Skeletal muscle satellite cell (primary cell): ENCODE results near the gene CPNE9.

ENCODE experiments used
- H3K27me3 ChIP-seq: 2 replicates; pipeline ENCODE4 v1.7.0; 2013; ENCODE audit warnings: low read length; ENCODE audit not compliant: control insufficient read depth, insufficient read depth
- H3K36me3 ChIP-seq: 2 replicates; pipeline ENCODE4 v1.7.0; 2013; ENCODE audit warnings: mild to moderate bottlenecking, control low read depth, low read length; ENCODE audit not compliant: insufficient read depth
- H3K4me1 ChIP-seq: 2 replicates; pipeline ENCODE4 v1.7.0; 2013; ENCODE audit warnings: low read length; ENCODE audit not compliant: control insufficient read depth, insufficient read depth
- H3K4me2 ChIP-seq: 2 replicates; pipeline ENCODE4 v1.7.0; 2013; ENCODE audit warnings: mild to moderate bottlenecking, low read length
- H3K4me3 ChIP-seq: 2 replicates; pipeline ENCODE4 v1.7.0; 2013; ENCODE audit warnings: low read length
- H3K9ac ChIP-seq: 2 replicates; pipeline ENCODE4 v1.7.0; 2013; ENCODE audit warnings: mild to moderate bottlenecking, low read depth, low read length, moderate library complexity
- H3K9me3 ChIP-seq: replicated peaks from 2 replicates; pipeline ENCODE4 v1.7.0; 2013; ENCODE audit warnings: mild to moderate bottlenecking, control low read depth, low read length

The CPNE9 gene

DNA sequence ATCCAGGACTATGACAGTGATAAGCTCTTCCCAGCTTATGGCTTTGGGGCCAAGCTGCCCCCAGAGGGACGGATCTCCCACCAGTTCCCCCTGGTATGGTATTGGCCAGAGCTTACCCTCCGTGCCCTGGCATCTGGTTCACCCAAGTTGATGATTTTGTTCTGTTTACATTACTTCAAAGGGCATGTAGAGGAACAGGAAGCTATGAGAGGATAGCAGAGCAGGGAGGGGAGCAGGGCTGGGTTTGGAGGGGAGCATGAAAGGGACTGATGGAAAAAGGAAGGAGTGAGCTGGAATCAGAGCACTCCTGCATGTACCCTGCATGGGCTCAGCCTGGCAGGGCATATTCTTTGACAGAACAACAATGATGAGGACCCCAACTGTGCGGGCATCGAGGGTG, 14.5 kb downstream of the CPNE9 start:
- Histone ChIP-seq H3K36me3 (no peaks in the 10 kb centered on the region), H3K4me2 (no peak overlapping the region), H3K27me3 (peaks cover 32% of the 10 kb centered on the region), H3K4me1 (peaks cover 4% of the 10 kb centered on the region), H3K9me3 (no peaks in the 10 kb centered on the region), H3K9ac (no peak overlapping the region), H3K4me3 (no peak overlapping the region)

DNA sequence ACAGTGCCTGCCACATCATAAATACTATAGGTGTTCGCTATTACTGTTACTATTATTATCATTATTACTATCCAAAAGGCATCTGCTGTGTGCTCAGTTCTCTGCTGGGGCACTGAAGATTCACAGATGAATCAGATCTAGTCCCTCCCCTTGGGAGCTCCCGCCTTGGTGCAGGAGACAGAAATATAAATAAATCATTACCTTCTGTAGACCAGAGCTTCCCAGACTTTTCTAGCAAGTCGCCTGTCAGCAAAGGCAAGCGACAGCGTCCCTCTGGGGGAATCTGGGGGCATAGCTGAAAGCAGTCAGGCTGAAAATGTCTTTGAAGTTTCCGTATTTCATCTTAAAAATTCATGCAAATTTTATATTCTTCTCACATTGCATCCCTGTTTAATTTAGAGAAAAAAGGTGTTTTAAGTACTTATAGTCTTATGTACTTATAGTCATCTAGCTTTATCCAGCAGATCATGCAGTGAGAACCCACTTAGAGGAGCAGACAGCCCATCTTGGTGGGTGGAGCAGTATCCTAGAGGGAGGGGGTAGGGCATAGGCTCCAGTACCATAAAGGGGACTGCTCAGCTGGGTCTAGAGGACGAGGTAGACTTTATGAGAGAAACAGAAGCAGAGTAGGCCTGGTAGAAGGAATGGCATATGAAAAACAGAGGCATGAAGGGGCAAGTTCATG, 17.5 kb downstream of the CPNE9 start:
- Histone ChIP-seq H3K4me3 (no peak overlapping the region), H3K4me1 (peaks cover 1% of the 10 kb centered on the region), H3K27me3 (peaks cover 31% of the 10 kb centered on the region)

DNA sequence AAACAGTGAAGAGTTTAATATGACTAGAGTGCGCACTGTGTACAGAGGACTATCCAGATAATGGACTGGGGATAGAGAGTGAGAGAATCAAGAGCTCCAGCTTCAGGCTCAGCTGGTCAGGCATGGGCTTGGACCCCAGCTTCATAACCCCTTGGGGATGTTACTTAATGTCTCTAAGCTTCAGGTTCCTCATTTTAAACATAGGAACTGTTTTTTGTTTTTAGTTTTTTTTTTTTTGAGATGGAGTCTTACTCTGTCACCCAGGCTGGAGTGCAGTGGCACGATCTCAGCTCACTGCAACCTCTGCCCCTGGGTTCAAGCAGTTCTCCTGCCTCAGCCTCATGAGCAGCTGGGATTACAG, 18.0 kb downstream of the CPNE9 start:
- Histone ChIP-seq H3K4me3 (no peak overlapping the region), H3K9me3 (no peaks in the 10 kb centered on the region)

More for the DNA sequence above, 17.5 kb downstream of the CPNE9 start:
- no peaks in the 10 kb centered on the region for H3K36me3 ChIP-seq
- no peaks in the 10 kb centered on the region for H3K9me3 ChIP-seq
- no peak overlapping the region for H3K9ac ChIP-seq
- H3K4me2 ChIP-seq = no peak overlapping the region

GRCh38 chr3:9725775-9726515, 22.3 kb downstream of the CPNE9 start:
- no peak overlapping the region for H3K4me3 ChIP-seq
- peaks cover 15% of the 10 kb centered on the region for H3K27me3 ChIP-seq
- no peak overlapping the region for H3K4me2 ChIP-seq
- H3K9ac ChIP-seq = no peak overlapping the region
- peaks cover 12% of the 10 kb centered on the region for H3K4me1 ChIP-seq
- no peaks in the 10 kb centered on the region for H3K9me3 ChIP-seq
- no peaks in the 10 kb centered on the region for H3K36me3 ChIP-seq

More for the DNA sequence above, 18.0 kb downstream of the CPNE9 start:
- Histone ChIP-seq H3K27me3 (peaks cover 31% of the 10 kb centered on the region), H3K36me3 (no peaks in the 10 kb centered on the region), H3K4me2 (no peak overlapping the region), H3K4me1 (no peaks in the 10 kb centered on the region), H3K9ac (no peak overlapping the region)

DNA sequence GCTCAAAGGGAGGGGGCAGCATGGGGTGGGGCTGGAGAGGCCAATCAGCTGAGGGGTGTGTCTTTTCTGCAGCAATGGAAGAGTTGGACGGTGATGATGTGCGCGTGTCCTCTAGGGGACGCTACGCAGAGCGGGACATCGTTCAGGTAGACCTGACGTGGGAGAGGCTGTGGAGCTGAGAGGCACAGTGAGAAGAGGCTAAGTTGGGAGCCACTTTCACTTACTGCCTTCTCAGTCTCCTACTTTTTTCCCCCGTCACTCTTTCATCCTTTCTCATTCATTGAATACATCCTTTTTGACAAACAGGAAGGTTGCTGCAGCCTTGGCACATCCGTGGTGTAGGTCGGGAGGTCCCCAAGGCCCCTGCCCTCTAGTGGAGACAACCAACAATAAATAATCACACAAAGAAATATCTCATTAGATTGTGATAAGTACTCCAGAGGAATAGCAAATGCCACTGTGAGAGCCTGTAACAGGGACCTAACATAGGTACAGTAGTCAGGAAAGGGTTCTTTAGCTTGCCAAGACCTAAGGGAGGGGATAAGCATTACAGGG, 23.5 kb downstream of the CPNE9 start:
- Histone ChIP-seq H3K4me1 (peaks cover 12% of the 10 kb centered on the region), H3K4me3 (no peak overlapping the region), H3K9me3 (no peaks in the 10 kb centered on the region), H3K27me3 (peaks cover 8% of the 10 kb centered on the region), H3K4me2 (no peak overlapping the region), H3K9ac (no peak overlapping the region), H3K36me3 (no peaks in the 10 kb centered on the region)

- Histone ChIP-seq H3K4me3 (no peak overlapping the region), H3K9me3 (no peaks in the 10 kb centered on the region), H3K36me3 (no peaks in the 10 kb centered on the region), H3K4me1 (peaks cover 16% of the 10 kb centered on the region), H3K9ac (no peak overlapping the region), H3K27me3 (peaks cover 2% of the 10 kb centered on the region), H3K4me2 (no peak overlapping the region)
These were observed 24.1 kb downstream of the CPNE9 start for GRCh38 chr3:9727743-9728142.

- H3K36me3 ChIP-seq = peaks cover 6% of the 10 kb centered on the region
- no peaks in the 10 kb centered on the region for H3K9me3 ChIP-seq
- H3K27me3 ChIP-seq = no peaks in the 10 kb centered on the region
- H3K9ac ChIP-seq = no peak overlapping the region
- peaks cover 26% of the 10 kb centered on the region for H3K4me1 ChIP-seq
- H3K4me3 ChIP-seq = no peak overlapping the region
- no peak overlapping the region for H3K4me2 ChIP-seq
These were observed 25.8 kb downstream of the CPNE9 start for GRCh38 chr3:9729419-9729818.

DNA sequence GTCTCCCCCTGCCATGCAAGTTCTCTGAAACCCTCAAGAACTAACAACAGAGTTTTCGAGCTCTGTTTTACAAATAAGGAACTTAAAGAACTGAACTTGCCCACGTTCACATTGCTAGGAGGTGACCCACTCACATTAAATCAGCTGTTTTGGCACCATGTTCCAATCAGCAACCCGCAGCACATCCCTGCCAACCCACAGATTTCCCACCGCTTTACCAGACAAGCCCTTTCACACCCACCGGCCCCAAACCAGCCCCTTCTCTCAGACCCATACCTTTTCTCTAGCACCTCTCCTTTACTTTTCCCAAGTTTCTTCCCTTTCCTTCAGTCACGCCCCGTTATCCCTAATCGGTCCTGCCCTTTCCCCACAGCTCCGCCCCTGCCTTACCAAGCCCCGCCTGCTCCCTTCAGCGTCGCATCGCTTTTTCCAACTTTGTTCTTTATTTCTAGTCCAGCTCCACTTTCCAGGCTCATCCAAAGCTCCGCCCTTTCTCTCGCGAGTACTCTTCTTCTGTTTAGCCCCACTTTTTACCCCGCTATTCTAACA, 27.1 kb downstream of the CPNE9 start:
- Histone ChIP-seq H3K27me3 (no peaks in the 10 kb centered on the region), H3K4me1 (peaks cover 26% of the 10 kb centered on the region), H3K4me2 (peak overlapping the region; percentile 88), H3K9ac (peak overlapping the region; percentile 60), H3K36me3 (peaks cover 18% of the 10 kb centered on the region), H3K9me3 (no peaks in the 10 kb centered on the region), H3K4me3 (peak overlapping the region; percentile 76)

GRCh38 chr3:9731206-9732079, 27.8 kb downstream of the CPNE9 start, which contains the start of gene BRPF1:
Gene BRPF1, plus strand, starts transcription at chr3:9731735. Its CDS starts 2,406 bp downstream, at chr3:9734141.
- H3K36me3 ChIP-seq = peaks cover 22% of the 10 kb centered on the region
- peak within 1 kb of the TSS; percentile 93 for H3K4me3 ChIP-seq
- no peaks in the 10 kb centered on the region for H3K9me3 ChIP-seq
- no peaks in the 10 kb centered on the region for H3K27me3 ChIP-seq
- peak within 1 kb of the TSS; percentile 99 for H3K9ac ChIP-seq
- peak within 1 kb of the TSS; percentile 99 for H3K4me2 ChIP-seq
- H3K4me1 ChIP-seq = peaks cover 26% of the 10 kb centered on the region

DNA sequence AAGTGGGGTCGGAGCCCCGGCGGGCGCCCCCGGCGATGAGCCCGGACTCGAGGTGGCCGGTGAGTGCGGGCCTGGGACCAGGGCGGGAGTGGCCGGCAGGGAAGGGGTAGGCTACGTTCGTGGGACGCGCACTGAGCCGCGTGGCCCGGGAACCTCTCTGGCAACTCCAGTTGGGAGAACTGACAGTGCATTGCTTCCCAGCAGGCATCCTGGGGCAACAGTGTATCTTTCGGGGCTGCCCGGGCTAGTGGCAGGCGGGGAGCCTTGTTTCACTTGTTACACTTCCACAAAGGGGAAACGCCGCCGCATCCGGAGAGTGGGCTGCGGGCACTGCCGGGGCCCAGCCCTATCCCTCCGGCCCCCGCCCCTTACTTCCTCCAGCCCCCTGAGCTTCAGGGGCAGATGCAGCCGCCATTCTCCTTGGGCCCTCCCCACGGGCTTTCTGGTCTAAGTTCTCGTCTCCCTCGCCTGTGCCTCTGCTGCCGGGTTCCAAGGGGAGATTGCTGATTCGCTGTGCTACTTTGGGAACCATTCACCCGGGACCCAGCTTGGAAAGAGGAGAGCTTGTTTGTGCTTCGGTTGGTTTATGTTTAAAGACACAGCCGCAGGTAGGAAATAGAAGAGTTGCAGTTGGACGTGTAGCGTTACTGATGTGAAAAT, 28.6 kb downstream of the CPNE9 start:
- Histone ChIP-seq H3K9me3 (no peaks in the 10 kb centered on the region), H3K4me1 (peaks cover 26% of the 10 kb centered on the region), H3K9ac (peak overlapping the region; percentile 99), H3K27me3 (no peaks in the 10 kb centered on the region), H3K36me3 (peaks cover 29% of the 10 kb centered on the region), H3K4me3 (peak overlapping the region; percentile 93), H3K4me2 (peak overlapping the region; percentile 99)
